Measurements from ENCODE around the gene BRD1.

BRD1 gene

DNA sequence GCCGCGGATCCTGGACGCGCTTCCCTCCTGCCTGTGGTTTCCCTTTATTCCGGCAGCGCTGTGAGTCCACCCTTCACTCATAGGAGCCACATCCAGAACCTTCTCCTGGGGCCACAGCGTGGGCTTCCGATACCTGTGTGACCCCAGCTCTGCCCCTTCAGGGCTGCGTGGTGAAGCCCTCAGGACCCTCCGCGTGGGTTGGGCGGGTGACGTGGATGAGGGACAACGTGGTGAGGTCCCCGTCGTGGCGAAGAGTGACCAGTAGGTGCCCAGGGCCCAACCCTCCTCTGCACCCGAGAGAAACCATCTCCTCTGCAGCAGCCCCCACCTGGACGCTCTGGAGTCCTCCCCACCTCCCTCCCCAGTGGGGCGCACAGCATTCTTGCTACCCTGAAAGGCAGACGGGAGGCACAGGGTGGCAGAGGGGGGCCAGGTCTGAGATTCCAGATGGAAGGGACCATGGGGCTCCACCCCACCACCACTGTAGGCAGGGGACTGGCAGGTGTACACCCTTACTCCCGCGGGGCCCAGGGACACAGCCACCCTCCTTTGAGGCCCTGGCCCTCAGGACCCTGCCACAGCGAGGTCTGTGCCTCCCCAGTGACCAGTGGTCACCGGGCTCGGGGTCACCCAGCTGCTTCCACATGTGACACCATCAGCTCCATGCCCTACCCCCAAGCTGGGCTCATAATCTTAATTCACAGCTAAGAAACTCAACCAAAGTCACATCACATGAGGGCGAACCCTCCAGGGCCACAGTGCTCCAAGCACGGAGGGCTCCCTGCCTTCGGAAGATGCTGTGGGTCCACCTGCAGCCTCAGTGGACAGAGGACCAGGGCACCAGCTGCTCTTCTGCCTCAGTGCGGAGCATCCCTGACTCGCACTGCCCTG, 22.6 kb upstream of the BRD1 start:
- no peaks in the 10 kb centered on the region for H3K27me3 ChIP-seq (ENCODE audit: insufficient read depth, poor library complexity, severe bottlenecking)
- H3K27ac ChIP-seq (replicated peaks), result peak overlapping the region; percentile 90
- DNase-seq (ENCODE audit: low read depth in 1 of 2, low spot score in 1 of 2), result no peak
- TF ChIP-seq POLR2AphosphoS5 (IDR thresholded peaks at IDR 0.05; ENCODE audit: low read depth), result no peak
- TF ChIP-seq, protein P1, sequence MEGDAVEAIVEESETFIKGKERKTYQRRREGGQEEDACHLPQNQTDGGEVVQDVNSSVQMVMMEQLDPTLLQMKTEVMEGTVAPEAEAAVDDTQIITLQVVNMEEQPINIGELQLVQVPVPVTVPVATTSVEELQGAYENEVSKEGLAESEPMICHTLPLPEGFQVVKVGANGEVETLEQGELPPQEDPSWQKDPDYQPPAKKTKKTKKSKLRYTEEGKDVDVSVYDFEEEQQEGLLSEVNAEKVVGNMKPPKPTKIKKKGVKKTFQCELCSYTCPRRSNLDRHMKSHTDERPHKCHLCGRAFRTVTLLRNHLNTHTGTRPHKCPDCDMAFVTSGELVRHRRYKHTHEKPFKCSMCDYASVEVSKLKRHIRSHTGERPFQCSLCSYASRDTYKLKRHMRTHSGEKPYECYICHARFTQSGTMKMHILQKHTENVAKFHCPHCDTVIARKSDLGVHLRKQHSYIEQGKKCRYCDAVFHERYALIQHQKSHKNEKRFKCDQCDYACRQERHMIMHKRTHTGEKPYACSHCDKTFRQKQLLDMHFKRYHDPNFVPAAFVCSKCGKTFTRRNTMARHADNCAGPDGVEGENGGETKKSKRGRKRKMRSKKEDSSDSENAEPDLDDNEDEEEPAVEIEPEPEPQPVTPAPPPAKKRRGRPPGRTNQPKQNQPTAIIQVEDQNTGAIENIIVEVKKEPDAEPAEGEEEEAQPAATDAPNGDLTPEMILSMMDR (IDR thresholded peaks at IDR 0.05; ENCODE audit: insufficient read depth, low read length), result no peak
- TF ChIP-seq SPI1 (IDR thresholded peaks at IDR 0.05; ENCODE audit: borderline replicate concordance, low read depth), result no peak
- no peak for TF ChIP-seq REST (IDR thresholded peaks at IDR 0.05; ENCODE audit: insufficient replicate concordance, low read depth)
- TF ChIP-seq GABPA (IDR thresholded peaks at IDR 0.05; ENCODE audit: low read depth), result no peak
- H3K4me3 ChIP-seq (replicated peaks; ENCODE audit: insufficient read depth, low read length), result no peak overlapping the region

- no peaks in the 10 kb centered on the region for H3K27me3 ChIP-seq (ENCODE audit: insufficient read depth, poor library complexity, severe bottlenecking)
- peak overlapping the region; percentile 63 for H3K4me3 ChIP-seq (replicated peaks; ENCODE audit: insufficient read depth, low read length)
- DNase-seq (ENCODE audit: low read depth in 1 of 2, low spot score in 1 of 2), result peak in 1 of 2 experiments; percentile 56
- TF ChIP-seq GABPA (IDR thresholded peaks at IDR 0.05; ENCODE audit: low read depth), result no peak
- TF ChIP-seq, protein P1 (IDR thresholded peaks at IDR 0.05; ENCODE audit: insufficient read depth, low read length), result no peak
- TF ChIP-seq REST (IDR thresholded peaks at IDR 0.05; ENCODE audit: insufficient replicate concordance, low read depth), result no peak
- no peak for TF ChIP-seq SPI1 (IDR thresholded peaks at IDR 0.05; ENCODE audit: borderline replicate concordance, low read depth)
- TF ChIP-seq POLR2AphosphoS5 (IDR thresholded peaks at IDR 0.05; ENCODE audit: low read depth), result no peak
- peak overlapping the region; percentile 90 for H3K27ac ChIP-seq (replicated peaks)
These were observed 21.7 kb upstream of the BRD1 start for GRCh38 chr22:49849161-49850020.

GRCh38 chr22:49848690-49849160, 21.1 kb upstream of the BRD1 start:
- peak overlapping the region; percentile 90 for H3K27ac ChIP-seq (replicated peaks)
- H3K4me3 ChIP-seq (replicated peaks; ENCODE audit: insufficient read depth, low read length), result peak overlapping the region; percentile 63
- H3K27me3 ChIP-seq (ENCODE audit: insufficient read depth, poor library complexity, severe bottlenecking), result no peaks in the 10 kb centered on the region
- no peak for DNase-seq (ENCODE audit: low read depth in 1 of 2, low spot score in 1 of 2)
- TF ChIP-seq, protein P1 (IDR thresholded peaks at IDR 0.05; ENCODE audit: insufficient read depth, low read length), result no peak
- TF ChIP-seq SPI1 (IDR thresholded peaks at IDR 0.05; ENCODE audit: borderline replicate concordance, low read depth), result no peak
- TF ChIP-seq REST (IDR thresholded peaks at IDR 0.05; ENCODE audit: insufficient replicate concordance, low read depth), result no peak
- no peak for TF ChIP-seq GABPA (IDR thresholded peaks at IDR 0.05; ENCODE audit: low read depth)
- no peak for TF ChIP-seq POLR2AphosphoS5 (IDR thresholded peaks at IDR 0.05; ENCODE audit: low read depth)
